ENCODE measurements around the gene BCAS3. TPM values are rescaled to one million over a fixed set of nuclear protein-coding genes. Genes with fewer than 3 reads are reported as not detected.
"Not testable (repeated sequence)": the region's sequence is repeated elsewhere in the genome, so short reads cannot be mapped to it uniquely, and the experiment has no call there.

BCAS3 gene
- total RNA-seq, 2 experiments from 2014 or later: 6.8 to 7.1 TPM

DNA sequence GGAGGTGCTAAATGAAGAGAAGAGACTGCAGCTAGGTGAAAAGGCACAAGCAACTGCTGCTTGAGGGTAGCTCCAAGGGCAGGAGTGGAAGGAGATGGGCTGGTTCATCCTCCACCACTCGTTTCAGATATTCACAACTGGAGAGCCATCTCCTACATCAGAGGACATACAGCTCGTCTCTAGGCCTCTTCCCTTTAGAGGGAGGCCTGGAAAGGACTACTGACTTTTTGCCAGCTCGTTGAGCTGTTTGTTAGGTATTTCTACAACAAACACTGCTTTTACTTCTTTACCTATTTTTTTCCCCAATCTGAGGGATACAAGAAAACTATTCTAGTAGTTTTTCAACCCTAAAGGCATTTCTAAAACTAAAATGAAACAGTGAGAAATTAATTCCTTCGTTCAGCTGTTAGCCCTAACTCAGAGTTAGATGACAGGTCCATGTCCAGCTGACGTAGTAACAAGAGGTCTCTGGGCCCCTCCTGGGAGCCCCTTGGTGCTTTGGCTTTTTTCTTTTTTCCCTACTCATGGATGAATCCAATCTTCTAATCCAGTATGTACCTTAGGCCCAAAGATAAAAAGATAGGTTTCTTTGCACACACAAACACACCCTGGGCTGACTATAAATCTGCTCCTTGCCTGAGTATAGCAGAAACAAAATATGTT is 674.2 kb downstream of the BCAS3 start:
- CTCF ChIA-PET: interaction anchor here (0.9 kb wide), 1 partner anchor 631 kb away, joined by 3 read pairs; no protein-coding TSS in a partner anchor
- H3K27ac Mint-ChIP-seq: no peak overlapping the region
- intact Hi-C loops (cut with micrococcal nuclease): no loop called here
- no peaks in the 10 kb centered on the region for H3K27me3 Mint-ChIP-seq
- H3K9me3 Mint-ChIP-seq: no peaks in the 10 kb centered on the region
- no peak overlapping the region for H3K4me3 Mint-ChIP-seq
- H3K36me3 Mint-ChIP-seq: no peaks in the 10 kb centered on the region
- H3K4me1 Mint-ChIP-seq (ENCODE audit: low read depth): no peaks in the 10 kb centered on the region
- DNase-seq: no peak
- POLR2A ChIA-PET: interaction anchor here (0.6 kb wide), 1 partner anchor 481 kb away, joined by 3 read pairs; no protein-coding TSS in a partner anchor

DNA sequence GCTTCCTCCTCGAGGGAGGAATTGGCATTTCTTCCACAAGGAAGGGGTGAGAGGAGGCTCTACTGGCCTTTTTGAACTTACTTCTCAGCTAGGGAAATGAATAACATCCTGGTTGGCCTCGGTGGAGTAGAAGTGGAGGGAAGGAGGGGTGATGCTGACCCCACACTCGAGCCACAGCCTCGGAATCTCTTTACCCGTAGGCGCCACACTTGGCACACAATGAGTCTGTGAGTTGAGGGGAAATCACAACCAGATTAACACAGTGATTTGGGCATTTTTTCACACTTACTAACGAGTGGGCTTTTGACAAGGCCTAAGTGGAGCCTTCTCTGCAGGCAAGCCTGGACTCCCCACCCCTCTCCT is 674.7 kb downstream of the BCAS3 start:
- Mint-ChIP-seq H3K4me3 (no peak overlapping the region), H3K27me3 (no peaks in the 10 kb centered on the region), H3K27ac (no peak overlapping the region), H3K36me3 (no peaks in the 10 kb centered on the region), H3K9me3 (no peaks in the 10 kb centered on the region), H3K4me1 (ENCODE audit: low read depth) (no peaks in the 10 kb centered on the region)
- intact Hi-C loops (cut with micrococcal nuclease): no loop called here
- DNase-seq: no peak
- ChIA-PET POLR2A (interaction anchor here (0.6 kb wide), 1 partner anchor 482 kb away, joined by 3 read pairs; no protein-coding TSS in a partner anchor), CTCF (no interaction called here)

DNA sequence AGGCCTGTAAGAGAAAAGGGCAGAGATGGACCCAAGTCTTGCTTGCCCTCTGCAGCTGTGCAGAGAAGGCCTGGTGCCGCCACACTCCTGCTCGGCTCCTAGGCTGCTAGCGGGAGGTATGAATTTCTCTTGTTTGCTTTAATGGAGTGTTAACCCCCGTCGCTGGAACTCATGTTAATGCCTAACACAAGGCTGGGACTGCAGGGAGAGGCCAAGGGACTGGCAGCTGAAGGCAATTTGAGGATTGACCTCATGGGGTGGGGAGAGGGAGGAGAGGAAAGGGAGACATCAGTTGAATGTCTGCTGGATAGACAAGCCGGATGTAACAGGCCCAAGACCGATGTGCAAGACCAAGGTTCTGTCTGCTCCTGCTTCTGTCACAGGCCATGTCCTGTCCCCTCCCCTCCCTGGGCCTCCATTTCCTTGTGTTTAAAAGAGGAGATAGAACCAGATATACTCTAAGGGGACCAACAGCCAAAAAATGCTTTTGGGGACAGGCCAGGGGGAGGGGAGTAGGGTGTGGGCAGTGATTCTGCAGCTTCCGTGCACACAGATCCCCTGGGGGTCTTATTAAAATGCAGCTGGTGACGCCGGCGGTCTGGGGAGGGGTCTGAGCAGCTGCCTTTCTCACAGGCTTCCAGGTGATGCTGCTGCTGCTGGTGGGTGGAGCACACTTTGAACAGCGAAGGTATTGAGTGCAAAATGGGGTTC is 675.3 kb downstream of the BCAS3 start:
- H3K4me3 Mint-ChIP-seq: no peak overlapping the region
- H3K36me3 Mint-ChIP-seq: no peaks in the 10 kb centered on the region
- H3K27me3 Mint-ChIP-seq: no peaks in the 10 kb centered on the region
- no peak for DNase-seq
- POLR2A ChIA-PET: no interaction called here
- no peaks in the 10 kb centered on the region for H3K4me1 Mint-ChIP-seq (ENCODE audit: low read depth)
- CTCF ChIA-PET: no interaction called here
- no peaks in the 10 kb centered on the region for H3K9me3 Mint-ChIP-seq
- H3K27ac Mint-ChIP-seq: no peak overlapping the region
- intact Hi-C loops (cut with micrococcal nuclease): no loop called here

DNA sequence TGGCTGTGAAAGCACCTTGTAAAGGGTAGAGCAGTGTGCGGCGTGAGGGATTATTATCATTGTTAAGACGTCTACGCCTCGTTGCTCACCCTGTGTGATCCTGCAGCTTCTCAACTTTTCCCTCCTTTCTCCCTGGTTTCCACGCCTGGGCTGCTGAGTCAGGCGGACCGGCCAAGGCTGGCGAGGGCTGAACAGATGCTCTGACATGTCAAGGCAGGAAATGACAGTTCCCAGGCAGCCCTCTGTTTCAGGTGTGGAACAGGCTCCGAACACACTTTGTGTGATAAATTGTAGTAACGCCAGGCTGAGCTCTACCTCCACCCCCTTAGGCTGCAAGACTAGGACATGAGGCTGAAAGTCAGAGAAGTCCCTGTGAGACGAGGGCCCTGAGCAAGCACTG is 676.0 kb downstream of the BCAS3 start:
- CTCF ChIA-PET: no interaction called here
- intact Hi-C loops (cut with micrococcal nuclease): no loop called here
- no peak for DNase-seq

DNA sequence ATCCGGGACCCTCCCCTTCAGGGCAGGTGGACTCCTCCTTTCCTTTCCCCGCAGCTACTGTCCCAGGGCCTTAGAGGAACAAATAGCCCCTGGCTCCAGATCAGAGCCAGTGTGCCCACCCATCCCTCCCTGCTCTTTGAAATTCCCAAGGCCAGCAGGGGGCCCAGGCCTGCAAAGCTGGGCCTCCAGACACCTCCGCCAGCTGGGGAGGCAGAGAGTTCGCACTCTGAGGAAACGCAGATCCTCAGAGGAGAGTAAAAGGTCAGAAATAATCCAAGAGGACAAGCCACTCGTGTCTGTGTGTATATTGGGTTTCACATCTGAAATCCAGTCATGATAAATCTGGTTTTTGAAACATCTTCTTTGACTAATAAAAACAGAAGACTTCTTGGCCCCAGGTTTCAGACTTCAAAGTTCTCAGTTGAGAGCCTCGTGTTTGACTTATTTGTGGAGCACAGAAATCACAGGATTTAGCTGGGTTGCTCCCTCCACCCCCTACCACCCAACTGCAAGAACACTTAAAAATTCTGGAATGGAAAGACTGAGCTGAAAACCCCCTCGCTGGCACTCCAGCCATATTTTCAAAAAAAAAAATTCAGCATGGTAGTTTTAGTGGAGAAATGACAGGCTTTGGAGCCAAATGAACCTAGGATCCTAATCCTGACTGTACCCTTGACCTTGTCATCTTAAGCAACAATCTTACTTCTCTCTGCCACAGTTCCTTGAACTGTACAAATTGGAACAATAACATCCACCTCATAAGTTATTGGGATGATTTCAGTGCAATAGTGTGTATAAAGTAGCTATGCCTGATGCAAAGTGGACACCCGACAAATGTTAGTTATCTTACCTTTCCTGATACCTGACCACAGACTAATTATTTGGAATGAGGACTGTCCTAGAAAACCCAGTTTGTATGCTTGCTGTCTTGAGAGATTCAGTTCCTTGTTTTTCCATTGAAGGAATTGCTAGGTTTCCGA is 677.5 kb downstream of the BCAS3 start:
- CTCF ChIA-PET: interaction anchor here (0.5 kb wide), 1 partner anchor 196 kb away, joined by 3 read pairs; no protein-coding TSS in a partner anchor

More for the DNA sequence above, 676.0 kb downstream of the BCAS3 start:
- Mint-ChIP-seq H3K4me3 (no peak overlapping the region), H3K36me3 (no peaks in the 10 kb centered on the region), H3K4me1 (ENCODE audit: low read depth) (no peaks in the 10 kb centered on the region), H3K27me3 (no peaks in the 10 kb centered on the region), H3K9me3 (no peaks in the 10 kb centered on the region), H3K27ac (no peak overlapping the region)
- POLR2A ChIA-PET: no interaction called here

DNA sequence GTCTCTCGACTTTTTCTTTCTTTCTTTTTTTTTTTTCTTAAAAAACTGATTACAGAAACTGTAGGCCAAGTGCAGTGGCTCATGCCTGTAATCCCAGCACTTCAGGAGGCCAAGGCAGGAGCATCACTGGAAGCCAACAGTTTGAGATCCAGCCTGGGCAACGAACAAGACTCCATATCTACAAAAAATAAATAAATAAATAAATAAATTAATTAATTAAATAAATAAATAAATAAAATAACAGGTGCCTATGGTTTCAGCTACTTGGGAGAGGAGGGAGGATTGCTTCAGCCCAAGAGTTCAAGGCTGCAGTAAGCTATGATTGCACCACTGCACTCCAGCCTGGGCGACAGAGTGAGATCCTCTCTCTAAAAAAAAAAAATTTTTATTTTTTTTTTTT is 679.4 kb downstream of the BCAS3 start:
- CTCF ChIA-PET: interaction anchor here (0.6 kb wide), 1 partner anchor 386 kb away, joined by 4 read pairs; no protein-coding TSS in a partner anchor
- H3K27me3 Mint-ChIP-seq; intact Hi-C loops (cut with micrococcal nuclease); H3K4me3 Mint-ChIP-seq; H3K27ac Mint-ChIP-seq; H3K4me1 Mint-ChIP-seq (ENCODE audit: low read depth); H3K9me3 Mint-ChIP-seq; H3K36me3 Mint-ChIP-seq; POLR2A ChIA-PET; DNase-seq: not testable (repeated sequence)

More for the DNA sequence above, 677.5 kb downstream of the BCAS3 start:
- intact Hi-C loops (cut with micrococcal nuclease): no loop called here
- Mint-ChIP-seq H3K4me3 (no peak overlapping the region), H3K27ac (no peak overlapping the region), H3K36me3 (no peaks in the 10 kb centered on the region), H3K27me3 (no peaks in the 10 kb centered on the region), H3K4me1 (ENCODE audit: low read depth) (no peaks in the 10 kb centered on the region), H3K9me3 (no peaks in the 10 kb centered on the region)
- POLR2A ChIA-PET: interaction anchor here (0.6 kb wide), 1 partner anchor 26 kb away, joined by 3 read pairs; no protein-coding TSS in a partner anchor
- no peak for DNase-seq

DNA sequence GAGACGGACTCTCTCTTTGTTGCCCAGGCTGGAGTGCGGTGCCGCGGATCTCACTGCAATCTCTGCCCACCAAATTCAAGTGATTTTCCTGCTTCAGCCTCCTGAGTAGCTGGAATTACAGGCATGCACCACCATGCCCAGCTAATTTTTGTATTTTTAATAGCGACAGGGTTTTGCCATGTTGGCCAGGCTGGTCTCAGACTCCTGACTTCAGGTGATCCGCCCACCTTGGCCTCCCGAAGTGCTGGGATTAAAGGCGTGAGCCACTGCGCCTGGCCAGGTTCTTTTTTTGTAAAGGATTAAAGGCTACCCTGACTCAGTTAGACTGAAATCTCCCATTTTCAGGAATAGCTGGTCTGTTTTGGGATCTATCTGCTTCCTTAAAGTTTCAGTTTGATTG is 681.9 kb downstream of the BCAS3 start:
- CTCF ChIA-PET: interaction anchor here (0.9 to 2.2 kb wide), 4 partner anchors 34 to 639 kb away, joined by 3 to 13 read pairs (median 6); no protein-coding TSS in a partner anchor
- POLR2A ChIA-PET: interaction anchor here (0.5 kb wide), 1 partner anchor 397 kb away, joined by 3 read pairs; no protein-coding TSS in a partner anchor
- intact Hi-C loops (cut with micrococcal nuclease): loop anchor here (1.0 kb wide), 1 partner anchor 357 kb away; no protein-coding TSS in a partner anchor
- H3K36me3 Mint-ChIP-seq; H3K27me3 Mint-ChIP-seq; H3K27ac Mint-ChIP-seq; H3K4me3 Mint-ChIP-seq; H3K4me1 Mint-ChIP-seq (ENCODE audit: low read depth); H3K9me3 Mint-ChIP-seq; DNase-seq: not testable (repeated sequence)

DNA sequence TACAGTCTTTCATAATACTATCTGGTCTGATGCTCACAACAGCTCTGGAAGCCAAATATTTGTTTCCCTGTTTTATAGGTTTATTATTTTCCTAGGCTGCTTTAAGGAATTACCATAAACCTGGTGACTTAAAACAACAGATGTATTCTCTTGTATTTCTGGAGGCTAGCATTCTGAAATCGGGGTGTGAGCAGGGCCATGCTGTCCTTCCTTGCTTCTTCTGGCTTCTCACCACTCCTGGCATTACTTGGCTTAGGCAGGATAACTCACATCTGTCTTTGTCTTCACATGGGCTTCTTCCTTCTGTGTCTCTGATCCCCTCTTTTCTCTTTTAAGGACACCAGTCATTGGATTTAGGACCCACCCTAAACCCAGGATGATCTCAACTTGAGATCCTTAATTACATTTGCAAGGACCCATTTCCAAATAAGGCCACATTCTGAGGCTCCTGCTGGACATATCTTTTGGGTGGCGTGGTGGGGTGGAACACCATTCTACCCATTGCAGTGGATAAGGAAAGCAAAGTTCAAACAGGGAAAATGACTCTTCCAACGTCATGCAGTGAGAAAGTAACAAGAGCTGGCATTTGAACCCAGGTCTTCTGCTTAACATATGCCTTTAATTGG is 682.8 kb downstream of the BCAS3 start:
- CTCF ChIA-PET: interaction anchor here (0.9 to 2.2 kb wide), 2 partner anchors 389 to 640 kb away, joined by 3 to 13 read pairs; no protein-coding TSS in a partner anchor
- H3K27ac Mint-ChIP-seq: no peak overlapping the region
- intact Hi-C loops (cut with micrococcal nuclease): no loop called here

DNA sequence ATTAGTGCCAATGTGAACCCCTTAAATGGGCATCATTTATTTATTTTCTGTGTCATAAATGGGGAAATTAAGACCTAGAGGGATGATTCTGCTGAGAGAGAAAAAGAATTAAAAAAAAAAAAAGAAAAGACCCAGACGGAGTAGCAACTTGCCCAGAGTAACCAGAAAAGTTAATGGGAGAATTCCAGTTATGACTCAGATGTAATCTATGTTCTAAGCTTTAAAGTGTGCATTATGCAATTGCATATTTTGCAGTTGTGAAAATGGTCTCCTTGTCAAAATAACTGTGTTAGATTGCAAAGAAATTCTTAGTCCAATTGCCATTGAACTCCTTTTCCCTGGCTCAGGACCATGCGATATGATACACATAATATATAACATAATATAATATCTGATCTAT is 683.4 kb downstream of the BCAS3 start:
- ChIA-PET CTCF (no interaction called here), POLR2A (no interaction called here)
- Mint-ChIP-seq H3K4me1 (ENCODE audit: low read depth) (no peaks in the 10 kb centered on the region), H3K36me3 (no peaks in the 10 kb centered on the region), H3K9me3 (no peaks in the 10 kb centered on the region), H3K4me3 (no peak overlapping the region), H3K27ac (no peak overlapping the region), H3K27me3 (no peaks in the 10 kb centered on the region)
- DNase-seq: no peak
- intact Hi-C loops (cut with micrococcal nuclease): no loop called here

More for the DNA sequence above, 682.8 kb downstream of the BCAS3 start:
- H3K27me3 Mint-ChIP-seq: no peaks in the 10 kb centered on the region
- no peaks in the 10 kb centered on the region for H3K36me3 Mint-ChIP-seq
- POLR2A ChIA-PET: no interaction called here
- no peak overlapping the region for H3K4me3 Mint-ChIP-seq
- DNase-seq: no peak
- H3K9me3 Mint-ChIP-seq: no peaks in the 10 kb centered on the region
- no peaks in the 10 kb centered on the region for H3K4me1 Mint-ChIP-seq (ENCODE audit: low read depth)

DNA sequence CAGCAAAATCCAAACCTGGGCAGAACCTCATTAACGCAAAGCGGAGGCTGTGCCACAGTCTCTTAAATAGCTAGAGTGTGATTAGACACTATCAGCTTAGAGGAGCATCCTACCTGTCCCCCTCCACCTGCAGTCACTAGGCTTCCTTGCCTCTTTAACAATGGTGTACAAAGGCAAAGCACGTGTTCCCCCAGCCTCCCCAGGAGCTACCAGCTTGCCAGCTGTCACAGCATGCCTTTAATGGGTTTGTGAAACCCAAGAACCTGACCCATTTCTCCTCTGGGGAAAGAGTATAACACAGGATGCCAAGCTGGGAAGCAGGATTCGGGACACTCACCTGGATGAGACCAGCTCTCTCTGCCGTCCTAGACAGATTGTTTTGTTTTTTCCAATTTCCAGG is 684.7 kb downstream of the BCAS3 start:
- POLR2A ChIA-PET: no interaction called here
- Mint-ChIP-seq H3K9me3 (no peaks in the 10 kb centered on the region), H3K36me3 (no peaks in the 10 kb centered on the region), H3K27me3 (no peaks in the 10 kb centered on the region), H3K27ac (no peak overlapping the region), H3K4me1 (ENCODE audit: low read depth) (no peaks in the 10 kb centered on the region), H3K4me3 (no peak overlapping the region)
- DNase-seq: no peak
- CTCF ChIA-PET: no interaction called here
- intact Hi-C loops (cut with micrococcal nuclease): no loop called here

DNA sequence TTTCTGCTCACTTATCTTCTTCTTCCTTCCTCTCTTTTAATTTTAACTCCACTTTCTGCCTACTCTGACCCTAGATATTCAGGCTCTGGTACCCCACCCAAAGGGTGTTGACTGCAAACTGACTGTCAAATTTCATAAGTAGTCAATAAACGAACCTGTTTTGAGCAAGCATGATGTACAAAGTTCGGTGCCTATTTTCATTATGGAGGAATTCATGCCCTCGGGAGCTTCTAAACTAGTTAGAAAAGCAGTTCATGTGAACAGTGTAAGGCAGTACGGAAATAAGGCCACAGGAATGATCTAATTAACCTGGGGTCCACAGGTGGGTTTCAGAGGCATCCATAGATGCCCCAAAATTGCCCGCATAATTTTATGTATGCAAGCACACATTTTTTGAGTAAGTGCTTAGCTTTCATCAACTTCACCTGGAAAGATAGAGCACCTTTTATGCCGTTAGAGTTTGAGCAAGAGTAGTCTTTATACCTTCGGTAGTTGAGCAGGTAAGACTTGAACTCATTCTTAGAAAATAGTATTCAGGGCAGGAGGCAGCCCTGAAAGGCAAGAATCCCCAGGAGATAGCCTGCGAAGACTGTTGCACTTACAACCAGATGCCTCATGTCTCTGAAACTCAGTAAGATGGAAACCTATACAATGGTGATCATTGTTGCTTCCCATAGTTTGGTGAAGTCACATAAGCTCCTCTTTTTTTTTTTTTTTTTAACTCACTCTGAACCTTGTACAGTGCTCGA is 685.4 kb downstream of the BCAS3 start:
- ChIA-PET CTCF (no interaction called here), POLR2A (no interaction called here)
- Mint-ChIP-seq H3K4me1 (ENCODE audit: low read depth) (no peaks in the 10 kb centered on the region), H3K36me3 (no peaks in the 10 kb centered on the region), H3K27me3 (no peaks in the 10 kb centered on the region), H3K4me3 (no peak overlapping the region), H3K27ac (no peak overlapping the region), H3K9me3 (no peaks in the 10 kb centered on the region)
- no peak for DNase-seq
- intact Hi-C loops (cut with micrococcal nuclease): no loop called here
